ENCODE results near the gene PIK3CG.
A peak's percentile ranks its signal among the peaks of the same experiment; 100 is the strongest.
"Not testable (repeated sequence)": the region's sequence is repeated elsewhere in the genome, so short reads cannot be mapped to it uniquely, and the experiment has no call there.

The PIK3CG gene

GRCh38 chr7:106944035-106944665, 79.1 kb downstream of the PIK3CG start:
- no peak for DNase-seq

- DNase-seq: peak; percentile 58
Observed at GRCh38 chr7:106947244-106947728, 82.2 kb downstream of the PIK3CG start.

DNA sequence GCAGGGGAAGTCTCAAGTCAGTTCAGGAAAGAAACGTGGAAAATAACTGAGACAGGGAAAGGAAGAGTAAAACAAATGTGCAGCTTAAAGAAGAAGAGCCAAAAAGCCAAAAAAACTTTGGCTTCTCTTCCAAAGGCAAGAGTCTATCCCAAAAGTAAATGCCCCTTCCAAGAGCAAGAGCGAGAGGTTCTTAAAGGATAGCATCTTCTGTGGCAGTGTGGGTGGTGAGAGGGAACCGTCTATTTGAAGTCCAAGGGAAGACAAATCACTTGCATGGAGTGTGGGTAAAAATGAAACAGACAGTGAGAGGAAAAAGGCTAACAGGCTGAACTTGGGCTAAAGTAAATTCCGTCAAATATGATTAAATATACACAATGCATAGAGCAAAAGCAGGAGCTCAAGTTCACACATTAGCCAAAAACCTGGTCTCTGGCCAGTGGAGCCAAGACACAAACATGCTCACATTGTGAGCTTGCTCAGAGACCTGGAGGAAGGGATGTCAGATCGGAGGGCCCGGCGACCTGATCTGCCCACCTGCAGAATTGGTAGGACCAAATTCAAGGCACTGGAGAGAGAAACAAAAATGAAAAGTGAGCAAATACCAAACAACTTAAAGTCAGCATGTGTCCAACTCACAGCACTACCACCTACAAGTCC, 87.0 kb downstream of the PIK3CG start:
- no peak for DNase-seq

DNA sequence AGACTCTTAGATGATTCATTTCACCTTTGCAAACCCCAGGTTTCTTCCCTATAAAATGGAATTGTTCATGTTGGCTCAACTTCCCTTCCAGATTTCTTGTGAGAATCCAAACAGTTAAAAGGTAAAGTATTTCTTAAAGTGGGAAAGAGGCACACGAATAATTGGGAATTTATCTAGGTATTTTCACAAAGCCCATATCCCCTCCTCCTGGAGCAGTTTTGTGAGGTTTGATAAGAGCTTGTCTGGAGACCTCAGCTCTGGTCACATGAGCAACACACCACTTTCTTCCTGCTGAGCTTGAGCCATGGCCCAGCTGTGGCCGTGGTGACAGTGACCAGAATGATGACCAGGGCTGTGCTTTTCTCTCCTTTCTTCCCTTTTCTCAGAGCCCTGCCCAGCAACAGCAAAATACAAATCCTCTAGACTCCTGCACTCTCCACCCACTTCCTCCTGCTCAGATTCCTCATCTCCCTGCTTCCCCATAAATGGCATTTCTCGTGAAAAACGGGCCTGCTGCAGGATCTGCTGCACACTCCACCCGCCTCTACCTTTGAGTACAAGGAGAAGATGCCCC, 87.7 kb downstream of the PIK3CG start:
- DNase-seq: no peak

- no peak for DNase-seq
Observed at GRCh38 chr7:106954840-106955239, 89.8 kb downstream of the PIK3CG start.

- DNase-seq: not testable (repeated sequence)
Observed at GRCh38 chr7:106955857-106956256, 90.8 kb downstream of the PIK3CG start.
